Measurements from ENCODE around the gene COL25A1.
"Not testable (repeated sequence)": the region's sequence is repeated elsewhere in the genome, so short reads cannot be mapped to it uniquely, and the experiment has no call there.

COL25A1 gene

DNA sequence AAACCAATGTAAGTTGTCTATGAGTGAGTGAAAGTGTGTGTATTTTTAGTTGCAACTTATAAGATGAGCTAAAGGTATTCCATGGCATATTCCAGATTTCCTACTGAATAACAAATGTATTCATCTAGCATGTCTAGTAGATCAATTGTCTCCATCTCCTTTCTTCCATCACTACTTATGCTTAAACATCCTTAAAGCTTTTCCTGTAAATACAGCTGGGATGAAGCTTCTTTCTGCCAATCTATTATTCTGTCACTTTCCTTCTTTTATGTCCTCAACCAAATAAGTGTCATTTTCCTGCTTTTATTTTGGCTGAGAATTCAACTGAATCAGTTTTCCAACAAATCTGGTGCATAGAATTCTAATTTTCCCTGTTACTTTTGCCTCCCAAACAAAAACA, 136.3 kb downstream of the COL25A1 start:
- no peak for DNase-seq

GRCh38 chr4:109164011-109164410, 138.4 kb downstream of the COL25A1 start:
- no peak for DNase-seq

- DNase-seq, result no peak
These were observed 139.0 kb downstream of the COL25A1 start for GRCh38 chr4:109163493-109163892.

DNA sequence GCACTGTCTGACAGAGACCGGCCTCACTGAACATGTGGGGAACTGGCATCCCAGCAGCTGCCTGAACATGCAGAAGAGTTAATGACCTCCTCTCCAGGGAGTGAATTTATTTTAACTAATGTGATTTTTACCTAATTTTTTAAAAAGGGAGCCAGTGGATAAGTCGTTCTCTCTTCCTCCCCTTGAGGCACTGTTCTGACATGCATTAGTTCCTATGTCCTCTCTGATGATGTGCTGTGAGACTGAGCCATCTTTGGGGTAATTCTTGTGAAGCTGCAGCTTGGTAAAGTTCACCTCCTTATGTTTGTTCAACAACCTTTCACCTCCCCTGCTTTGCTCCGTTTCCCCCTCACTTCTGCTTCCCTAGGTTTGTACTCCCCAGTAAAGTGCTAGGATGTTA, 139.7 kb downstream of the COL25A1 start:
- DNase-seq, result no peak

GRCh38 chr4:109160494-109160893, 142.0 kb downstream of the COL25A1 start:
- DNase-seq, result no peak

GRCh38 chr4:109157696-109158095, 144.8 kb downstream of the COL25A1 start:
- no peak for DNase-seq

DNA sequence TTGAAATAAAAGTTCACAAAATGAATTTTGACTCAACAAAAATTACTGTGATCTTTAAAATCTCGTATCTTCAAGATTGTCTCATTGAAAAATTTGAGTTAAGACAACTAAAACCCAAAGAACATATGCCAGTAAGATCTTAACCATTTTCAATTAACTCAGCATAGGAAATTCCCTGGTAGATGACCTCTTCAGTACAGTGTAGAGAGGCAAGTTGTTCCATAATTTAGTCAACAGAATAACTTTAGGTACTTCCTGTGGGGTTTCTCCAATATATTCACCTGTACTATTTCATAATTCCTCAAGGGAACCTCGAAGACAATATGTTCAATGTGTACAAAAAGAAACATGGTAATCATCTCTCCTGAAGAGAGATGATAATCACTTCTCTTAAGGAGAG, 145.3 kb downstream of the COL25A1 start:
- DNase-seq, result no peak

- no peak for DNase-seq
These were observed 146.1 kb downstream of the COL25A1 start for GRCh38 chr4:109156356-109156755.

GRCh38 chr4:109155682-109156283, 146.7 kb downstream of the COL25A1 start:
- no peak for DNase-seq

DNA sequence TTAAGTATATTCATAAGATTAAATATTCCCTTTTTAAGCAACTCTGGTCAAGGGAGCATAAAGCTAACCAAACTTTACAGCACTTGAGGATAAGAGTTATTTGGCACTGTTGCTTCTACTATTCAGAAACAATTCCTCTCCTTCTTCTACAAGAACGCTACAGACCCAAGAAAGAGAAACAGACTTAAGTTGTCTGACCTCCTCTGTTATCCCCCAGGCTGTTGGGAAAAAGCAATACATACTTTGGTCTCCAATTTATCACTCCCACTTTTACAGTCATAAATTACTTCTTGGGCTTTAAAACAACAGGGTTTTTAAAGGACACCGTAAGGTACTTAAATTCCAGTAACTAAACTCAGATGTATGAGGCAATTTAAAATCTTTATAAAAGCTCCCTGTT, 147.4 kb downstream of the COL25A1 start:
- no peak for DNase-seq

DNA sequence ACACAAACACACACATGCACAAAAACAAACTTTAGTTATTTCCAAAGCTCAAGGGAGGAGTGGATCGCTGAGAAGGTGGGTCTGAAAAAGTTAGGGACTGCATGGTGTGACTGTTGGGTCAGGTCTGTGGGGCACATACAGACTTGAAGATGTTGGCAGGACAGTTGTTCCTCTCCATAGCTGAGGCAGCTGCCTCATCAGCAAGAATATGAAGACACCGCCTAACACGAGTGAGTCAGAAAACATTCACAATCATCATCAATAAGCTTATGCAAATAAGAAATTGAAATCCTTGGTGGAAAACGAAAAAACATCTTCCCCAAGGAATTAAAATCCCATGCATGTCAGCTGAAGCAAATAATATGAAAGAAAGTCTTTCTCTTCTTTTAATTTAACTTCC, 148.0 kb downstream of the COL25A1 start:
- no peak for DNase-seq

GRCh38 chr4:109149836-109150235, 152.6 kb downstream of the COL25A1 start:
- DNase-seq, result no peak

DNA sequence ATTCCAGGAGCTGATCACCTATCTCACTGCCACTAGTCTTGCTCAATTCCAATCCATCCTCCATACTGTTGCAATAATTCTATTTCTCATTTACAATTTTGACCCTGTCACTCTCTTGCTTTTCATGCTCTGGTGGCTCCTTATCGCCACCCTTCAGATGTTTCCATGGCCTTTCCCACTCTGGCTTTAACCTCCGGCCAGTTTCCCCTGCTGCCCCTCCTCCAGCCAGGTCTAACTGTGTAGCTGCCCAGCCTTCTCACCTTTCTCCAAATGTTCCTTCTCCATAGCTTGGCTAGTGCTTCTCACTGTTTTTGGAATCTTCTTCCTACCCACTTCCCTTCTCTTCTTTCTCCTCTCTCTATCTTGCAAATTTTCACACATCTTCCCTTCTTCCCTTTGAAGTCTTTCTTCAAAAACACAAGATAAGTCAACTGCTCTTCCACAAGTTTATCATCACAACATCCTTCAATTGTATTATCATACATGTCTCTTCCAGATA, 153.8 kb downstream of the COL25A1 start:
- no peak for DNase-seq

DNA sequence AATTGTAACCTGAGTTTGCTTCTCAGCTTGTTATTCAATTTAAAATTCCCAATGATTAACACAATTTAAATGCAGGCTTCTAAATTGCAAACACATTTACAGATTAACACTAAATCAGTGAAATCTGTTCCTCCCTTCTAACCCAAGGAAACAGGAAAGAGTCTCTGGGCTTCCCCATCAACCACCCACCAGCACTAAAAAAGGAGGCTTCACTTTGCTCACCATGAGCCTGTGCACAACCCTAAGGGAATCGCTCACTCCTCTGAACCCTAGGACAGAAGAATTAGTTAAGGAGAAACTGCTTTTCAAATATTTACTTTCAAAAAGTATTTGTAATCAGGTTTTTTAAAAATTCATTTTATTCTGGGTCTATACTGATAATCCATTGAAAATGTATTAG, 155.3 kb downstream of the COL25A1 start:
- no peak for DNase-seq

DNA sequence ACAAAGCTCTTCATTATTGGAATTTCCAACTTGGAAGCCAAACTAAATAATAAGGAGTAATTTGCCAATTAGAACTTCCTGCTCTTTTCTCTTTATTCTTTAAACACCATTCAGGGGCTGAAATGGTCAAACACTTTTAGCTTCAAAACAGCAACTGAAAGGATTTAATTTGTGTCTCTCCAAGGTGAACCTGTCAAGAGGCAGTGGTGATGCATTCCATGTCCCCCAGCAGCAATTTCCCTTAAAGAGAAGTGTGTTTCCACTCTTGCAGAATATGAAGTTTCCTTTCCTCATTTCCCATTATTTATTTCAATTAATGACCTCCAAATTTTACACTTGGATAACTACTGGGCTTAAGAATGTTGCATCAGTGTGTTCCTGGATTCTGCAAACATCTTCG, 156.0 kb downstream of the COL25A1 start:
- DNase-seq, result no peak

DNA sequence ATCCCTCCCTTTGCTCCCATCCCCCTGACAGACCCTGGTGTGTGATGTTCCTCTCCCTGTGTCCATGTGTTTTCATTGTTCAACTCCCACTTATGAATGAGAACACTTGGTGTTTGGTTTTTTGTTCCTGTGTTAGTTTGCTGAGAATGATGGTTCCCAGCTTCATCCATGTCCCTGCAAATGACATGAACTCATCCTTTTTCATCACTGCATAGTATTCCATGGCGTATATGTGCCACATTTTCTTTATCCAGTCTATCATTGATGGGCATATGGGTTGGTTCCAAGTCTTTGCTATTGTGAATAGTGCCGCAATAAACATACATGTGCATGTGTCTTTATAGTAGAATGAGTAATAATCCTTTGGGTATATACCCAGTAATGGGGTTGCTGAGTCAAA, 164.3 kb downstream of the COL25A1 start:
- DNase-seq, result not testable (repeated sequence)

DNA sequence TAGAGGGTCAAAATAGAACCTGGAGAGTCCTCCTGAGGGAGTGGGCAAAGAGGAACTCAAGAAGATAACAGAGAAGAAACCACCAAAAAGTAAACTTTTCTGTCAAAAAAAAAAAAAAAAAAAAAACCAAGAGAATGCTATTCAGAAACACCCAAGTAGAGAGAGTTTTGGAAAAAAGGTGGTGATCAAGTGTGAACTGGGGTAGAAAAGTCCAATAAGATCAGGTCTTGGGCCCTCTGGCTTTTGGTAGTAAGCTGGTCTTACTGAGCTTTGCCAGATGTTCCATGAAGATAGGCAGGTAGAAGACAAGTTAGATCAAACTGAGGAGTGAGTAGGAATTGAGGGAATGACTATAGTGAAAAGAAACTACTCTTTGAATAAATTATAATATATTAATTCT, 167.5 kb downstream of the COL25A1 start:
- DNase-seq, result no peak

DNA sequence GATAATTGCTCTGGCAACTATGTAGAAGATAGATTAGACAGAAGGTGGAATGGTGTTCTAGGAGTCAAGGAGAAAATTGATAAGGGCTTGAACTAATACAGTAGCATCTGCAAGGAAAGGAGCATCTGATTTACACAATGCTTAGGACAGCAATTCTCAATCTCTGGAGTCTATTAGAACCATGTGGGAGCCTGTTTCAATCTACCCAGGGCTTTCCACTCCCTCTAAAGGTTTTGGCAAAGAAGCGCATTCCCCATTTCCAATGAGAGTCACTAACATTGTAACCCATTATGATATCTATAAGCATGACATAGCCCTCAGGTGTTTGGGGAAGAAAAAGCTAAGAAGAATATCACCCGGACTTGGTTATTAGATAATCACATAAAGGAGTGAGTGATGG, 168.2 kb downstream of the COL25A1 start:
- no peak for DNase-seq

DNA sequence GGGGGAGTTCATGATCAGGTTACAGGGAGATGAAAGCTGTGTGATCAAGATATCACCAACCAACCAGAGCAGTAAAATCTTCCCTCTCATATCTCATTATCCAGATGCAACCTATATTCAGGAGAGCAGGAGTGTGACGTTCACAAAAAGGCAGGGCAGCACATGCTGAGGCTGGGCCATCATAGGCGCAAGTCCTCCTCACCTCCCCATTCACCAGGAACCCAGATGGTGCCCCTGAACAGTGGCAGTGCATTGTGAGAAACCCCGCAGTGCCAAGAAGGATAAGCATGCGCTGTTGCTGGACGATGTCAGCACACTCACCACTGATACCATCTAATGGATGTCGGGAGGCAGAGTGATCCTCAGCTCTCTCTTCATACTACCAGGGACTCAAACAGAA, 170.9 kb downstream of the COL25A1 start:
- no peak for DNase-seq

DNA sequence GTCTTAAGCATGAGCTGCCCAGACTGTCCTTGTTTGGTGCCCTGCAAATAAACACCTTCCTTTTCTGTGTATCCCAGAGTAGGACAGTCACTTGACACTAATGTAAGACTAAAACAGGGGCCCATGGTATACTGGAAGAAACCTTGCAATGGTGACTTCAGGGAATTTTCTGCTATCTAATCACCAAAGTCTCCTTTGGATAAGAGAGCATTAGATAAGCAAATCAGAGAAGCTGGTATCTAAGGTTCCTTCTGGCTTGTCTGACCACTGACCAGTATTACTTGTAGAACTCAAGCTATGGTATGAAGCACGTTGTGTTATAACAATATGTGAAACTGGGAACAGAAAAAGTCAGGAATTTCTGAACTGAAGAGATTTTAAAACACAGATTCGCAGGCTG, 173.9 kb downstream of the COL25A1 start:
- no peak for DNase-seq

DNA sequence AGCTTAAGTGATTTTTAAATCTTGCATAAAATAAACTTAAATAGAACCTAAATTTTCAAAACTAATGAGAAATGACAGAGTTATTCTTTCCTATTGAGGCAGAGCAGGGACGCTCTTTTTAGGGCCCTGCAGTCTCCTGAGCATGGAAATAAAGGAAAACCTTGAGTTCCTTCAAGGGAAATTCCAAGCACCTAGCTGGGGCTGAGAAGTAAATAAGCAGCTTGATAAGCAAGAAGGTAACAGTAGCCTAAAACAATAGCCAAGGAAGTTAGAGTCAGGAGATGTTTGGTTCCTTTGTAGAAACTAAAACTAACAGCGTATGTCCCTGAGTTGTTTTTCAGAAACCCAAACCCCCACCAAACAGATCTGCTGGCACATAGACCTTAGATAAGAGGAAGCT, 174.6 kb downstream of the COL25A1 start:
- DNase-seq, result no peak

DNA sequence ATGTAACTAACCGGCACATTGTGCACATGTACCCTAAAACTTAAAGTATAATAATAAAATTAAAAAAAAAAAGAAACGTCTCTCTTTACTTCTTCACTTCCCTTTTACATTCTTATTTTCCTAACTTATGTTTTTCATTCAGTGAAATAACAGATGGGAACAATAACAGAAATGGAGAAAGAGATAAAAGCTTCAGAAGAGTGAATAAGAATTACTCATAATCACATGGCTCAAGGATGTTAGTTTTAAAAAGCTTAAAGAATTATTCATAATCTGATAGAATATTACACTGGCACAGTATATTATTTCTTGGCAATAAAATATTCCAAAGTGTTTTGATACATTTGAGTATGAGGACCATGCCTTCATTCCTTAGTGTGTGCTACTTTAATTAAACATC, 175.6 kb downstream of the COL25A1 start:
- DNase-seq, result no peak

- DNase-seq, result no peak
These were observed 177.4 kb downstream of the COL25A1 start for GRCh38 chr4:109125084-109125483.

GRCh38 chr4:109123951-109124350, 178.5 kb downstream of the COL25A1 start:
- DNase-seq, result no peak

- DNase-seq, result no peak
These were observed 180.9 kb downstream of the COL25A1 start for GRCh38 chr4:109121561-109121960.

DNA sequence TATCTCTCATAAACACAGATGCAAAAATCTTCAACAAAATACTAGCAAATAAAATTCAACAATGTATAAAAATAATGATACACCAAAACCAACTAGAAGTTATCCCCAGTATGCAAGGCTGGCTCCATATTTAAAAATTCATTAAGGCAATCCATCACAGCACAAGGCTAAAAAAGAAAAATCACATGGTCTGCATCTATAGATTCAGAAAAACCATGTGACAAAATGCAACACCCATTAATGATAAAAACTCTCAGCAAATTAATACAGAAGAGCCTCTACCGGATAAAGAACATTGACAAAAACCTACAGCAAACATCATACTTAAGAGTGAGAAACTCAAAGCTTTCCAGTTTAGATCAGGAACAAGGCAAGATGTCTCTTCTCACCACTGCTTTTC, 182.6 kb downstream of the COL25A1 start:
- DNase-seq, result no peak
